NK-92 treated with Interleukin-12 subunit alpha and Interleukin-12 subunit beta, amount 100 ng/mL, for 24 hours (cell line): ENCODE data around the gene ABHD12.

ENCODE experiments used
- DNase-seq: peaks from one replicate; lab custom pipeline; 2025; lab: John Stamatoyannopoulos, UW

The ABHD12 gene

GRCh38 chr20:25289886-25290597 is 100.6 kb downstream of the ABHD12 start:
- no peak for DNase-seq

- DNase-seq, result no peak
Observed at GRCh38 chr20:25288291-25289181, 102.1 kb downstream of the ABHD12 start.

GRCh38 chr20:25287631-25288290 is 102.9 kb downstream of the ABHD12 start:
- no peak for DNase-seq

GRCh38 chr20:25286917-25287316 is 103.7 kb downstream of the ABHD12 start:
- DNase-seq, result no peak

GRCh38 chr20:25285856-25286798 is 104.5 kb downstream of the ABHD12 start:
- no peak for DNase-seq

GRCh38 chr20:25285091-25285647 is 105.5 kb downstream of the ABHD12 start:
- no peak for DNase-seq

GRCh38 chr20:25284131-25284601 is 106.5 kb downstream of the ABHD12 start:
- no peak for DNase-seq

GRCh38 chr20:25283221-25283951 is 107.2 kb downstream of the ABHD12 start:
- DNase-seq, result no peak

GRCh38 chr20:25282796-25283195 is 107.8 kb downstream of the ABHD12 start:
- no peak for DNase-seq

- no peak for DNase-seq
Observed at GRCh38 chr20:25282034-25282781, 108.4 kb downstream of the ABHD12 start.

- DNase-seq, result no peak
Observed at GRCh38 chr20:25281541-25281991, 109.1 kb downstream of the ABHD12 start.

- no peak for DNase-seq
Observed at GRCh38 chr20:25280574-25281535, 109.8 kb downstream of the ABHD12 start.

- DNase-seq, result no peak
Observed at GRCh38 chr20:25280051-25280573, 110.5 kb downstream of the ABHD12 start.

GRCh38 chr20:25279403-25279802 is 111.2 kb downstream of the ABHD12 start:
- DNase-seq, result no peak

- DNase-seq, result no peak
Observed at GRCh38 chr20:25278636-25279361, 111.8 kb downstream of the ABHD12 start.

GRCh38 chr20:25277941-25278521 is 112.6 kb downstream of the ABHD12 start:
- no peak for DNase-seq
